Measurements from ENCODE around the gene CAMSAP2. TPM values are rescaled to one million over a fixed set of nuclear protein-coding genes. Genes with fewer than 3 reads are reported as not detected.

CAMSAP2 gene
- total and polyA plus RNA-seq, 2 of the 4 experiments (the other 2 are of a cell fraction), result 8.3 to 29.4 TPM

DNA sequence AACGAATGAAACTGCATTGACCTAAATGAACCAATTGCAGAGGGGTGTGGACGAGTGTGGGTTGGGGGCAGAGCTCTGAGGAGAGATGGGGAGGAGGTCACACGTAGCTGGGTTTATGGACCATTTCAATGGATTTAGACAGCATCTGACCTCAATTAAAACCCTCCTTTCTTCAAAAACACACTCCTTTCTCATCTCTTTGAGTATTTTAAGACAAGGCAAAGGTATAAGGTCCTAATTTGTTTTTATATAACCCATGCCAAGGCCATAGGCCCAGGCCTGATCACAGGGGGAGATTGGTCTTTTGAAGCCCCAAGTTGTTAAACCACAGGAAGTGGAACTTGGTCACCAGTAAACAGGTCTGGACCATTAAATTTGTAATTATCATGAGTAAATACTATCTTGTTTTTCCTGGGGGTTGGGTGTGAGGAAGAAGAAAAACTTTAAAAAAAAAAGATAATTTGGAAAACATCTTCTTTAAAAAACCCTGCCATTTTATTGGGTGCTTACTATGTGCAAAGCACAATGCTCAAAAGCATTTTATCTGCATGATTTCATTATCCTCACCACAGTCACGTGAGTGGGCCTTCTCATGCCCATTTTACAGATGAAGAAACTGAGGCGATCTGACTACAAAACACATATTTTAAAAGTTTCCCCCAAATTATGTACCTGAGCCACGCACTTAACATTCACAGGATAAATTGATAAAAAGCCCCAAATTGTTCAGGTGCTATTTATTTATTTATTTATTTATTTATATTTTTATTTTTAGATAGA lies 147.1 kb downstream of the CAMSAP2 start:
- Histone ChIP-seq H3K36me3 (ENCODE audit: control insufficient read depth, insufficient read depth, low read length) (no peaks in the 10 kb centered on the region), H2AK9ac (replicated peaks; ENCODE audit: low read depth, low read length, poor library complexity) (no peak overlapping the region), H2BK120ac (ENCODE audit: low read depth, low read length) (no peak overlapping the region), H3K23ac (ENCODE audit: low read depth, low read length) (no peak overlapping the region), H3K4ac (ENCODE audit: low read depth, low read length) (no peak overlapping the region), H3K4me1 (ENCODE audit: control insufficient read depth, insufficient read depth, low read length) (no peaks in the 10 kb centered on the region; the same call in 1 of the 2 replicates), H2BK15ac (ENCODE audit: low read depth, low read length) (no peak overlapping the region), H2BK5ac (ENCODE audit: low read depth, low read length, poor library complexity, severe bottlenecking) (no peak overlapping the region), H2AK5ac (ENCODE audit: low read depth, low read length) (no peak overlapping the region), H3K4me3 (ENCODE audit: insufficient read depth, low read depth, low read length) (no peak overlapping the region), H4K91ac (ENCODE audit: insufficient read depth, low read depth, low read length) (no peak overlapping the region), H3K9me1 (ENCODE audit: insufficient read depth, low read length) (no peaks in the 10 kb centered on the region), H3K14ac (replicated peaks; ENCODE audit: low read depth, low read length) (no peak overlapping the region), H4K20me1 (ENCODE audit: insufficient read depth, low read length) (no peaks in the 10 kb centered on the region), H2AFZ (replicated peaks; ENCODE audit: low read length, poor library complexity) (no peak overlapping the region), H4K5ac (ENCODE audit: low read depth, low read length) (no peak overlapping the region), H3K4me2 (ENCODE audit: low read depth, low read length) (no peak overlapping the region), H3K56ac (ENCODE audit: extremely low read depth, insufficient read depth, low read length) (no peak overlapping the region), H4K8ac (ENCODE audit: low read depth in 2 of 2, low read length in 2 of 2) (no peak overlapping the region), H3K27me3 (ENCODE audit: control insufficient read depth, insufficient read depth, low read length) (peaks cover 40% of the 10 kb centered on the region), H3K27ac (ENCODE audit: insufficient read depth, low read length) (no peak overlapping the region), H3K9ac (ENCODE audit: low read depth, low read length) (no peak overlapping the region), H3K9me3 (ENCODE audit: control insufficient read depth, insufficient read depth, low read length) (no peaks in the 10 kb centered on the region), H3K18ac (ENCODE audit: low read depth, low read length) (no peak overlapping the region), H3K79me1 (ENCODE audit: low read depth in 1 of 2, low read length in 2 of 2) (no peaks in the 10 kb centered on the region), H2BK20ac (ENCODE audit: low read depth, low read length) (no peak overlapping the region)
- CTCF ChIA-PET, result no interaction called here
- ATAC-seq (ENCODE audit: low read depth) (no peak), DNase-seq (no peak)
- in situ Hi-C loops (cut with MboI; ENCODE audit: low sequenced_read_pairs), result no loop called here
- 60% methylated on average over 1 of the region's 6 CpGs; no CpG with 5 or more reads in 1 of the 2 experiments for WGBS, 2 experiments (ENCODE audit: extremely low coverage in 2 of 2, insufficient read length in 1 of 2)
- TF ChIP-seq RCOR1 (IDR thresholded peaks at IDR 0.05; ENCODE audit: insufficient replicate concordance, low read length) (no peak), POLR2A (IDR thresholded peaks at IDR 0.05; ENCODE audit: low read depth, low read length) (no peak), RAD21 (IDR thresholded peaks at IDR 0.05; ENCODE audit: low read length) (no peak), MAFK (IDR thresholded peaks at IDR 0.05; ENCODE audit: low read depth, low read length) (no peak), FOS (IDR thresholded peaks at IDR 0.05; ENCODE audit: low read depth, low read length) (no peak), SMC3 (IDR thresholded peaks at IDR 0.05; ENCODE audit: low read depth, low read length) (no peak), MXI1 (IDR thresholded peaks at IDR 0.05; ENCODE audit: borderline replicate concordance, low read depth, low read length) (no peak), MAZ (IDR thresholded peaks at IDR 0.05; ENCODE audit: borderline replicate concordance, low read depth, low read length) (no peak), CHD1 (IDR thresholded peaks at IDR 0.05; ENCODE audit: low read depth, low read length) (no peak), NFE2L2 (IDR thresholded peaks at IDR 0.05; ENCODE audit: low read depth, low read length) (no peak), BHLHE40 (IDR thresholded peaks at IDR 0.05; ENCODE audit: low read depth, low read length) (no peak), RFX5 (IDR thresholded peaks at IDR 0.05; ENCODE audit: low read depth, low read length) (no peak), CEBPB (IDR thresholded peaks at IDR 0.05; ENCODE audit: low read depth, low read length) (no peak)
- TF ChIP-seq, protein P1, sequence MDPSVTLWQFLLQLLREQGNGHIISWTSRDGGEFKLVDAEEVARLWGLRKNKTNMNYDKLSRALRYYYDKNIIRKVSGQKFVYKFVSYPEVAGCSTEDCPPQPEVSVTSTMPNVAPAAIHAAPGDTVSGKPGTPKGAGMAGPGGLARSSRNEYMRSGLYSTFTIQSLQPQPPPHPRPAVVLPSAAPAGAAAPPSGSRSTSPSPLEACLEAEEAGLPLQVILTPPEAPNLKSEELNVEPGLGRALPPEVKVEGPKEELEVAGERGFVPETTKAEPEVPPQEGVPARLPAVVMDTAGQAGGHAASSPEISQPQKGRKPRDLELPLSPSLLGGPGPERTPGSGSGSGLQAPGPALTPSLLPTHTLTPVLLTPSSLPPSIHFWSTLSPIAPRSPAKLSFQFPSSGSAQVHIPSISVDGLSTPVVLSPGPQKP (IDR thresholded peaks at IDR 0.05; ENCODE audit: borderline replicate concordance, low read depth, low read length), result no peak
- TF ChIP-seq, protein P2, sequence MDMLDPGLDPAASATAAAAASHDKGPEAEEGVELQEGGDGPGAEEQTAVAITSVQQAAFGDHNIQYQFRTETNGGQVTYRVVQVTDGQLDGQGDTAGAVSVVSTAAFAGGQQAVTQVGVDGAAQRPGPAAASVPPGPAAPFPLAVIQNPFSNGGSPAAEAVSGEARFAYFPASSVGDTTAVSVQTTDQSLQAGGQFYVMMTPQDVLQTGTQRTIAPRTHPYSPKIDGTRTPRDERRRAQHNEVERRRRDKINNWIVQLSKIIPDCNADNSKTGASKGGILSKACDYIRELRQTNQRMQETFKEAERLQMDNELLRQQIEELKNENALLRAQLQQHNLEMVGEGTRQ (IDR thresholded peaks at IDR 0.05; ENCODE audit: low read depth, low read length), result no peak
- TF ChIP-seq, protein P3, sequence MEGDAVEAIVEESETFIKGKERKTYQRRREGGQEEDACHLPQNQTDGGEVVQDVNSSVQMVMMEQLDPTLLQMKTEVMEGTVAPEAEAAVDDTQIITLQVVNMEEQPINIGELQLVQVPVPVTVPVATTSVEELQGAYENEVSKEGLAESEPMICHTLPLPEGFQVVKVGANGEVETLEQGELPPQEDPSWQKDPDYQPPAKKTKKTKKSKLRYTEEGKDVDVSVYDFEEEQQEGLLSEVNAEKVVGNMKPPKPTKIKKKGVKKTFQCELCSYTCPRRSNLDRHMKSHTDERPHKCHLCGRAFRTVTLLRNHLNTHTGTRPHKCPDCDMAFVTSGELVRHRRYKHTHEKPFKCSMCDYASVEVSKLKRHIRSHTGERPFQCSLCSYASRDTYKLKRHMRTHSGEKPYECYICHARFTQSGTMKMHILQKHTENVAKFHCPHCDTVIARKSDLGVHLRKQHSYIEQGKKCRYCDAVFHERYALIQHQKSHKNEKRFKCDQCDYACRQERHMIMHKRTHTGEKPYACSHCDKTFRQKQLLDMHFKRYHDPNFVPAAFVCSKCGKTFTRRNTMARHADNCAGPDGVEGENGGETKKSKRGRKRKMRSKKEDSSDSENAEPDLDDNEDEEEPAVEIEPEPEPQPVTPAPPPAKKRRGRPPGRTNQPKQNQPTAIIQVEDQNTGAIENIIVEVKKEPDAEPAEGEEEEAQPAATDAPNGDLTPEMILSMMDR (conservative IDR thresholded peaks at IDR 0.05; ENCODE audit: low read depth, low read length), result no peak
- no TSS peak for BruUV-seq (replicated peaks)
- dilution Hi-C loops (cut with HindIII; ENCODE audit: low sequenced_read_pairs, unreplicated experiment), result no loop called here
- intact Hi-C loops (cut with micrococcal nuclease), result loop anchor here (10.0 kb wide), 1 partner anchor 139 kb away; the partner anchor contains the start of gene KIF21B
- POLR2A ChIA-PET (ENCODE audit: unreplicated experiment), result no interaction called here

Data from IMR-90 (cell line).